Activated CD8-positive, alpha-beta memory T cell treated with anti-CD3 and anti-CD28 coated beads for 4 hours (primary cell): ENCODE measurements around the gene CCP110.

Experiments used
- DNase-seq, 2 donors: peaks; one replicate each; pipeline ENCODE4 v3.0.0-alpha.2; 2020; ENCODE audit warnings: low read depth in 2 of 2

Gene CCP110

GRCh38 chr16:19555186-19555937 lies 31.6 kb downstream of the CCP110 start, which contains the start of gene VPS35L:
TSS of gene VPS35L (plus strand) at chr16:19555703. CDS start at chr16:19555730, 27 bp downstream.
- peak; percentile 92 to 93 for DNase-seq

GRCh38 chr16:19555938-19556771 lies 32.4 kb downstream of the CCP110 start:
- DNase-seq = no peak

DNA sequence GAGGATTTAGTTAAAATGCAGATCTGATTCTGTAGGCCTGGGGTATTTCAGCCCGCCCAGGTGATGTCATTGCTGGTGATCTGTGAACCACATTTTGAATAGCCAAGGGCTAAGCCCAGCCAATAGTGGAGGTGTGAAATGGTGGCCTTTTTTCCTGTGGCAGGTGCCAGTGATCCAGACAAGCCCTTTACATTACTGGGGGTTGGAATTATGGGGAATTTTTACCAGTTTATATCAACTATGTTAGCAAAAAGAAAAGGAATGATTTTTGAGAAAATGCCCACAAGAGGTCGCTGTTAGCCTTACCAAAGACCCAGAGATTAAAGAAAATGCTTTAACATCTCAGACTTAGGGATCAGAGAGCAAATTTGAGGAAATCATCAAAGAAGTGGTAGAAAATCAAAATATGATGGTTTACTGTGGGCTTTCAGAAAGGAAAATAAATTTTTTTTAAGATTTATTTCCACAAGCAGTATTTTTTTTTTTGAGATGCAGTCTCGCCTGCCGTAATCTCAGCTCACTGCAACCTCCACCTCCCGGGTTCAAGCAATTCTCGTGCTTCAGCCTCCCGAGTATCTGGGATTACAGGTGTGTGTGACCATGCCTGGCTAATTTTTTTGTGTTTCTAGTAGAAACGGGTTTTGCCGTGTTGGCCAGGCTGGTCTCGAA lies 35.6 kb downstream of the CCP110 start:
- DNase-seq = no peak

- no peak for DNase-seq
Observed at GRCh38 chr16:19560078-19560477, 36.3 kb downstream of the CCP110 start.

GRCh38 chr16:19563377-19563776 lies 39.6 kb downstream of the CCP110 start:
- no peak for DNase-seq

DNA sequence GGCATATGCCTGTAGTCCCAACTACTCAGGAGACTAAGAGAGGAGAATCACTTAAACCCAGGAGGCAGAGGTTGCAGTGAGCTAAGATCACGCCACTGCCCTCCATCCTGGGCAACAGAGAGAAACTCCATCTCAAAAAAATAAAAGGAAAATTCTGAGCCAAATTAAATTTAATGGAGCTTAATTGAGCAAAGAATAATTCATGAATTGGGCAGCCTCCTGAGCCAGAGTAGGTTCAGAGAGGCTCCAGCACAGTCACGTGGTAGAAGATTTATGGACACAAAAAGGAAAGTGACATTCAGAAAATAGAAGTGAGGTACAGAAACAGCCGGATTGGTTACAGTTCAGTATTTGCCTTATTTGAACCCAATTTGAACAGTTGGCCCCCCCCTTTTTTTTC lies 42.6 kb downstream of the CCP110 start:
- DNase-seq = no peak

- no peak for DNase-seq
Observed at GRCh38 chr16:19567560-19567959, 43.8 kb downstream of the CCP110 start.

- DNase-seq = no peak
Observed at GRCh38 chr16:19573997-19574396, 50.3 kb downstream of the CCP110 start.

DNA sequence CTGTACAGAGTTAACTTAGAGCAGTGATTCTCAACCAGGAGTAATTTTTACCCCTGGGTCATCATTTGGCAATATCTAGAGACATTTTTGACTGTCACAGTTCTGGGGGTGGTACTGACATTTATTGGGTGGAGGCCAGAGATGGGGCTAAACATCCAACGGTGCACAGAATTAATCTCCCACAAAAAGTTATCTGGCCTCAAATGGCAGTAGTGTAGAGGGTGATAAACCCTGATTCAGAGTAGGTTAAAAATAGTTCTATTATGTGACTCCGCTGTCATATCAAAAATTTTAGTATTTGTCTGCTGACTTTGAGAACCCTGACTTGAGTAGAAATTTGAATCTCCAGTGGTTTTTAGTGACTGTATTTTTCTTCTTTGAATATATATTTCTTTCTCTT lies 50.9 kb downstream of the CCP110 start:
- no peak for DNase-seq

DNA sequence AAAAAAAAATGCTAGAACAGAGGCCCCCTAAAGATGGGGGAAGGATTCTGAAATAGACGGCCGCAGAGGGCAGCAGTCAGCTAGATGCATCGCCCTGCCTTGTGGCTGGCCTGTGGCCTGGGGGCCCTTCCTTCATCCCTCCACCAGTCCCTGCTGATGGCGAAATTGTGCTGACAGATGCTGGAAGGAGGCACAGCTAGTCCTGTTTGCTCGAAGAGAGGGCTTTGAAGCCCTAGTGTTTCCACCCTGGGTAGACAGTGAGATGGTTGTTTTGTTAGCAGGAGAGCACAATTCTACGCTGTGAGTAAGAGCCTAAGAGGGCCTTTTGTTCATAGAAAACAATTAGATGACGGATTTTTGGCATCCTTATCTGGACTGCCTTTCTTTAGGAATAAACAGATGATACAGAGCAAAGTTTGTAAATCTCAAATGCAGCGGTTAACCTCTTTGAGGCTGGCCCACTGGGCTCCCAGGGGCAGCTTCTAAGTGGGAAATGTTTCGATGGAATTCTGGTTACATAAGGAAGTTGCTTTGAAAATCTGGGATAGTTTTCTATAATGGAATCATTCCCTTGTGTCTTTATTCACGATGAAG lies 54.7 kb downstream of the CCP110 start:
- DNase-seq = no peak

DNA sequence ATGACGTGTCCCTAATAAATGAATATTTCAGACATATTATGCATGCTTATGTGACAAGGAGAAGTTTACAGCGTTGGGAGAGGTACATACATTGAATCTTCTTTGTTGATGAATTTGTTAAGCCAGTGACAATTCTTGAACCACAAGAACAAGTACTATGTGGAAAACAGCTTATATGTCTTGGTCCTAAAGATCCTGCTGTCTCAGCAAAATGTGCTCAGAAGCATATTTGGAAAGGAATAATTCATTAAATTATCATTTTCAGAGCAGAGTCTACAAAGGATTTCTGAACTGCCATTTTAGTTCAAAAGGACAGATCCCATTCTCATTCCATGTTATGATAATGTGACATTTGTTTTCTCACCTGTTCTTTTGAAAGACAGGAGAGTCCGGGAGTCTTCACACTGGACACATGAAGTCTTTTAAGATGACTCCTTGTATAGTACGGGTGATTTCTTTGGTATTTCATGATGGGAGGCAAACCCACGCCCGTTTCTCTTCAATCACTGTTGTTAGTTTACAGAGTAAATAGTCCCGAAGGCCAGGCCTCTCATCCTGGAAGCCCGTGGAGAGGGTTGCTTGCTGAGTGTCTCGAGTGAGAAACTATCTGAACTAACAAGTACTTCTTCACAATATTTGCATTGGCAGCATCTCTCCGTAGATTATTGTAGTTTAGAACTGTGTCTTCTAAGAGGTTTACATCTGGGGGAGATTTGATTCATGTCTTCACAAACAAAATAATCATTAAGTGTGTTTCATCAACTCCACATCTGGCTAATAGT lies 58.5 kb downstream of the CCP110 start:
- DNase-seq = no peak

GRCh38 chr16:19583665-19584300 lies 60.0 kb downstream of the CCP110 start:
- DNase-seq = no peak

DNA sequence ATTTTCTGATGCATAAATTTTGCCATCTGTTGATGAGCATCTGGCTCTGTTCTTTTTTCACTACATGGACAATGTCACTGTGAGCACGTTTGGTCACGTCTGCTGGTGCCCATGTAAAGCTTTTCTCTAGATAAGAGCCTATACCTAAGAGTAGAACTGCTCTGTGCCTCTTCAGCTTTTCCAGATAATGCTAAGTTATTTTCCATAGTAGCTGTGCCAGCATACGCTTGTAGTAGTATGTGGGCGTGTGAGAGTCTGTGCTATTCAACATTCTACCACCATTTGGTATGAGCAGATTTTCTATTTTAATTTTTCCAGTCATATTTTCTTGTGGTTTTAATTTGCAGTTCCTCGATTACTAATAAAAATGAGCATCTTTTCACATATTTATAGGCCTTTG lies 64.9 kb downstream of the CCP110 start:
- DNase-seq = no peak

- no peak for DNase-seq
Observed at GRCh38 chr16:19589106-19589505, 65.4 kb downstream of the CCP110 start.

DNA sequence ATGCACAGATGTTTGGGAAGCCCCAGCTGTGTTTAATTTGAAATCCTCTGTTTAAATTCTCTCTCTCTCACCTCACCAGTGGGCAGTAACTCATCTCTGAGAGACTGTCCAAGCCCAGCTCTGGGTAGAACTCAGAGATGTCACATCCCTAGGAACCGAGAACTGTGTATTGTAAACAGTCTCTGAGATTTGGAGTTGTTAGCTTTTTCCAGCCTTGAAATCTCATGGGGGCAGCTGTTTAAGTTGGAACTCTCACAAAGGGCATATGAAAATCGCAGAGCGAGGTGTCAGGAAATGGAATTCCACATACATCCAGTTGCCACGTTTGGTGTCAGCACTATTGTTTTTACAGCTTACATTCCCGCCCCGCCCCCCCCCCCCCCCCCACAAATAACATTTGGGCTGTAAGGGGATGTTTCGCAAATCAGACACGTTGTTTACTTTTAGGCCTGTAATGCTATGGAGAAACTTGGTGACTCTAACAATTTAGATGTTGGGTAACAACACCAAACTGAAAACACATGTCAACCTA lies 66.1 kb downstream of the CCP110 start:
- DNase-seq = no peak

DNA sequence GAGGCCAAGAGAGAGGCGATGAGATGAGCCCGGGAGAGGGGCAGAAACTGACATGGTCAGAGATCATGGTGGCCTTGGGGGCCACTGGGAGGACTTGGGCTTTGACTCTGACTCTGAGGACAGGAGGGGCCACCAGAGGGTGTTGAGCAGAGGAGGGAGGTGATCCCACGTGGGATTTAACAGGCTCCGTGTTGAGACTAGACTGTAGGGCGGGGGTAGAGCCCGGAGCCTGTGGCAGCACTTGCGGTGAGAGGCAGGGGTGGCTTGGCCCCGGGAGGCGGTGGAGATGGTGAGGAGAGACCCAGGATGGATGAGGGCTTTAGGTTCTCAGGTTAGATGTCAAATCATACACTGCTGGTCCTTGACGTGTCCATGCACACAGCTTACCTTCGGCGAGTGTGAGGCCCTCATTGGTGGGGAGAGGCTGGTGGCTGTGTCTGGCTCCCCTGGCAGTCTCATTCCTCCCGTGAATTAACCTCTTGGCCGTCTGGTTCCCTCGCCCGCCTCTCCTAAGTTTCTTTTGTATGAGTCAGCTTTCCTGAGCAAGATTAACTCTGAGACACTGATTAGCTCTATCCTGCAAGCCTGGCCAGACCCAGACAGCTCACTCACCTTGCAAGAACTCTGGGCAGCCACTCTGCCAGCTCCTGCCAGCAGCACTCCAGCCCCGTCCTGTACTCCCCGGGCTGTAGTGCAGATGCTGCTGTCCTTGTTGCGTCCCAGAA lies 71.5 kb downstream of the CCP110 start:
- DNase-seq = no peak

DNA sequence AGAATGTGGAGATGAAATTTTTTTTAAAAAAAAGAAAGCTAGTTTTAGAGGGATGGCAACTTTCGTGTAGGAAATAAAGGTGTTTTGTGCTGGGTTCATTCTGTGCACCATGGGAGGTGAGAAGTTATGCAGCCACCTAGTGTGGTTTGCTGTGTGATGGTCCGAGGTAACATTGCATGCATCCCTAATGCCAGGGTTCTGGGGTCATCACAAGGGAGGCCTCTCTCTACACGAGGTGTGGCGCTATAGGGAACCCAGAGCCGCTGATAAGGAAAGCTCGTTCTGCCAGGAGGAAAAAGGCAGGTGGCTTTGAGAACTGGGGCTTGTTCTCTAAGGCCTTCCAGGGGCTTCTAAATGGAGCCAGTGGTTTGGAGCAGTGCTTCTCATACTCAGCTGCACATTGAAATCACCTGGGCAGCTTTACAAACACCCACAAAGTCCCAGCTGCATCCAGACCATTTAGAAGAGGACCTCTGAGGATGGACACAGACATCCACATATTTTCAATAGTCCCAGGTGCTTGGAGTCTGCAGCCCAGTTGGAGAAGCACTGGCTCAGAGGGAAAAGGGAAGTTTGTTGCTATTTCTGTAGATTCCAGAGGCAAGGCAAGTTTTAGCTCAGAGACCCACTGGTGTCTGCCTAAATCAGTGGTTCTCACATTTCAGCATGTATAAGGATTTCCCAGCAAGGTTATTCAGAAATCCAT lies 75.2 kb downstream of the CCP110 start:
- no peak for DNase-seq

- no peak for DNase-seq
Observed at GRCh38 chr16:19599968-19600716, 76.4 kb downstream of the CCP110 start.
